ENCODE results near the gene FBN1. TPM values are rescaled to one million over a fixed set of nuclear protein-coding genes. Genes with fewer than 3 reads are reported as not detected.

The FBN1 gene
- total RNA-seq, 2 experiments from 2014 or later: 0.35 to 0.41 TPM

DNA sequence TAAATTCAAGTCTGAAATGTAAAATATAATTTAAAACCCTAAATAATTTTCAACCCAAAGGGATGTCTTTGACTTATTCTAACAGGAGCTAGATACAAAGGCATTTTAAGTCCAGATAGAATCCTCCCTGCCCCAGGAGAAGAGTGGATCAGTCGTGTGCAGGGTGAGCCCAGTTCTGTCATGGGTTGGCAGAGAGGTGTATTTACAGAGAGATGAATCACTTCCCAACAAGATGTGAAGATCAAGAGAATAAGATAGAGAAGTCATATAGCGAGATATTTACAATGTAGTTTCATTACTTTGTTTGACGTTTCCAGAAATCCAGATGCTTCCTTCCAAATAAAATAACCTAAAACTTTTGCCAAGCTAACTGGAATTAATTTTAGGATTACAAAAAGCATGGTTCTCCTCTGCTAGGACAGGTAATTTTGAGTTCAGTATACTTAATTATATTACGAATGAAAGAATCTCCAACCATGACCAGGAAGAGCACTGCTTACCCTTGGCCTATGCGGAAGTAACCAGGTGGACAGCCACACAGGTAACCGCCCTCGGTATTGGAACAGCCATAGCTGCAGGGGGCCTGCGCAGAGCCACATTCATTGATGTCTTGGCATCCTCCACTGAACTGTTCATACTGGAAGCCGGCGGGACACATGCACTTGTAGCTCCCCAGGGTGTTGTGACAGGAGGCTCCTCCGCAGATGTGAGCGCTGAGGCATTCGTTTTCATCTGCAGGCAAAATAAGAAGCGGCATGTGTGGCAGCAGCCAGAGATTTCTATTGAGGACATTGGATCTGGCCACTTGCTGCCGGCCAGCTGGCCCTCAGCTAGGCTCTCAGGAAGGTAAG, 230.2 kb downstream of the FBN1 start:
- H3K27me3 Mint-ChIP-seq (ENCODE audit: low read depth): no peaks in the 10 kb centered on the region
- no peak overlapping the region for H3K27ac Mint-ChIP-seq
- H3K4me1 Mint-ChIP-seq (ENCODE audit: low read depth): no peaks in the 10 kb centered on the region
- no peak for DNase-seq
- H3K9me3 Mint-ChIP-seq: no peaks in the 10 kb centered on the region
- no peaks in the 10 kb centered on the region for H3K36me3 Mint-ChIP-seq (ENCODE audit: low read depth)
- intact Hi-C loops (cut with micrococcal nuclease): no loop called here
- H3K4me3 Mint-ChIP-seq: no peak overlapping the region
- CTCF ChIA-PET: no interaction called here

DNA sequence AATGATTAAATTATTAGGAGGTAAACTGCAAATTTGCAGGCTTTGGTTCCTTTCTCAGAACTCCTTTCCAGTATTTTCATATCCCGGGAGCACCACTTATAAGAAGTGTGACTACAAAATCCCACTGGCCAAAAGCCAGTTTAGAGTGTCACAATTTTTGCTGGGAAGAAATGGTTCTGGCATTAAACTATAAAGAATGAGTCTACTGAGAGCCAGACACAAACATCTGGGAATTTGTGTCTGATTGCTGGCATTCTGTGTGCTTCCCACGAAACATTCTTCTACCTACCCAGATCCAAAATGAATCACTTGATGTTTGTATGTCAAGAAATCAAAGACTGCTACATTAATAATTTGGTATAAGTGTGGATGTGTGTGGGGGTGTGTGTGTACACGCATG, 231.5 kb downstream of the FBN1 start:
- CTCF ChIA-PET: no interaction called here
- H3K36me3 Mint-ChIP-seq (ENCODE audit: low read depth): no peaks in the 10 kb centered on the region
- no peak for DNase-seq
- H3K27me3 Mint-ChIP-seq (ENCODE audit: low read depth): no peaks in the 10 kb centered on the region
- H3K9me3 Mint-ChIP-seq: no peaks in the 10 kb centered on the region
- intact Hi-C loops (cut with micrococcal nuclease): no loop called here
- no peak overlapping the region for H3K4me3 Mint-ChIP-seq
- H3K4me1 Mint-ChIP-seq (ENCODE audit: low read depth): no peaks in the 10 kb centered on the region
- H3K27ac Mint-ChIP-seq: no peak overlapping the region

DNA sequence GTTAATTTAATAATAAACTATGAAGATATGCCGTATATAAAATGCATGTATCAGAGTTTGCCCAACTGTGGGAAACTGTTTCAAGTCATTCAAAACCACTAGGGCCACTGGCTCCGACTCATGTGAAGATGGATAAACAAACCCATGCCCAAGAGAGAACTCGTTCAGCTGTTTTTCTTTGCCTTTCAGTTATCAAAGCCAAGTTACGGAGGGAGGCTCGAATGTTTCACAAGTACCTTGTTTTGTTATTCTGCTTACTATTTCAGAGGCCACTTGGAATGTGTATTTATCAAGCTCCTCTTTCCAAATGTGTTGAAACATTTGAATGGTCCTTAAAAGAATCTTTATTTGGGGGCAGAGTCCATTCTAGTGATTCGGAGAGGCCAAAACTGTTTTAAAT, 232.2 kb downstream of the FBN1 start:
- CTCF ChIA-PET: no interaction called here
- H3K36me3 Mint-ChIP-seq (ENCODE audit: low read depth): no peaks in the 10 kb centered on the region
- peaks cover under 1% of the 10 kb centered on the region for H3K4me1 Mint-ChIP-seq (ENCODE audit: low read depth)
- H3K9me3 Mint-ChIP-seq: no peaks in the 10 kb centered on the region
- H3K27me3 Mint-ChIP-seq (ENCODE audit: low read depth): no peaks in the 10 kb centered on the region
- H3K4me3 Mint-ChIP-seq: no peak overlapping the region
- DNase-seq: no peak
- no peak overlapping the region for H3K27ac Mint-ChIP-seq
- intact Hi-C loops (cut with micrococcal nuclease): no loop called here

DNA sequence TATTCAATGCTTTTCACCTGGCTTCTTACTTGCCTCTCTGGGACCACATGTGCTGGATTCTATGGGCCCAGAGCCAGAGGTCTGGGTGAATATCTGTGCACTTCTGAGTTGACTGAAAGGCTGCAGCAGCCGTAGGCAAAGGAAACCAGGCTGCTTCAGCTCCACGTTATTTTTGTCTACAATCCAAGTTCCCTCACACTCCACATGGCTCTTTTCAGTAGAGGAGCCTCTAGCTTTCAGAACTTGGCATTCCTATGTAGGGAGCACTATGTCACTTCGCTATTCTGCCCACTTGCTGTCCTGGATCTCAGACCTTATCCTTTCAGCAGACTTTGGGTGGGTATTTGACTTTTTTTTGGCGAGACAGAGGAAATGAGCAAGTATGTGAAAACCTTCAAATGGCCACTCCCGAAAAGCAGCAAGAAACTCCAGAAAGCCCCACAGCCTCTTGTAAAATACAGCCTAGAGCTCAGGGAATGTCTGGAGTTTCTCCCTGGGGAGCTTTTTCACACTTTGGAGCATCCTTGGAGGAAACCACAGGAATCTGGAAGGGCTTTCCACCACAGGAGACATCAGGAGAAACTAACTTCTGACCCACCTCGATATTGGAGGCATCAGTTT, 233.4 kb downstream of the FBN1 start:
- intact Hi-C loops (cut with micrococcal nuclease): no loop called here
- Mint-ChIP-seq H3K27me3 (ENCODE audit: low read depth) (no peaks in the 10 kb centered on the region), H3K9me3 (no peaks in the 10 kb centered on the region), H3K27ac (no peak overlapping the region), H3K4me1 (ENCODE audit: low read depth) (peaks cover 2% of the 10 kb centered on the region), H3K36me3 (ENCODE audit: low read depth) (no peaks in the 10 kb centered on the region), H3K4me3 (no peak overlapping the region)
- CTCF ChIA-PET: no interaction called here
- no peak for DNase-seq

DNA sequence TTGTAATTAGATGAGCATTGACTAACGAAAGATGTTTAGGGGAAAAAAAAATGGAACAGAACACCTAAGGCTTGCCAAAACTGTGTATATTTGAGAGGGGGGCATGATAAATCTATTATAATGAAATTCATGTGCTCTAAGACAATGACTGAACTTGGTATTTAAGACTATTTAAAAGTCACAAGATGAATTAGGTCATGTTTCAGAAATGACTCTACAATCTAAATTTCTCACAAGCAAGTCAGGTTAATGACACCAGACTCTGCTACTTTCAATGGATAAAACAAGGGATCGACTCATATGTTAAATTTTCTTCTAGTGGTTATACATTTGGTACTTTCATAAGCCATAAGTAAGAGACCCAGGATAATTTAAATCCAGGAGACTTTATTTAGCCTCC, 235.9 kb downstream of the FBN1 start:
- CTCF ChIA-PET: no interaction called here

DNA sequence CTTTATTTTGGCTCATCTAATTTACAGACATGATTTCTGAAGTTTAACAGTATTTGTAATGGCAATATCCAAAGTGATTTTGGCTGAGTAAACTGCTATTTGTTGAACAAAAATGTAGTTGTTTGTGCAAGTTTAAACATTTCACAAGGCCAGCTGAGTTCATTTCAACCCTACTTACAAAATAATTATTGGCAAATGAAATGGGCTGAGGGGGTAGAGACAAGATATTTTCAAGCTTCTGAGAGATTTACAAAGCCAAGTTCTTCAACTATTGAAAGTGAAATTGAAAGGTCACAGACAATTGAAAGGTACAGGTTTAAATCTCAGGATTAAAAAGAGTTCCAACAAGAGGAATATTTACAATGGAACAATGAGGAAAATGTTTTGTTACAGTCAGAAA, 237.2 kb downstream of the FBN1 start:
- intact Hi-C loops (cut with micrococcal nuclease): no loop called here
- CTCF ChIA-PET: no interaction called here
- no peaks in the 10 kb centered on the region for H3K27me3 Mint-ChIP-seq (ENCODE audit: low read depth)
- H3K9me3 Mint-ChIP-seq: no peaks in the 10 kb centered on the region
- H3K4me3 Mint-ChIP-seq: no peak overlapping the region
- H3K27ac Mint-ChIP-seq: no peak overlapping the region
- no peak for DNase-seq
- H3K4me1 Mint-ChIP-seq (ENCODE audit: low read depth): peaks cover 2% of the 10 kb centered on the region
- no peaks in the 10 kb centered on the region for H3K36me3 Mint-ChIP-seq (ENCODE audit: low read depth)

More for the DNA sequence above, 235.9 kb downstream of the FBN1 start:
- Mint-ChIP-seq H3K27me3 (ENCODE audit: low read depth) (no peaks in the 10 kb centered on the region), H3K27ac (no peak overlapping the region), H3K4me1 (ENCODE audit: low read depth) (peaks cover 2% of the 10 kb centered on the region), H3K36me3 (ENCODE audit: low read depth) (no peaks in the 10 kb centered on the region), H3K9me3 (no peaks in the 10 kb centered on the region), H3K4me3 (no peak overlapping the region)
- DNase-seq: no peak
- intact Hi-C loops (cut with micrococcal nuclease): no loop called here

DNA sequence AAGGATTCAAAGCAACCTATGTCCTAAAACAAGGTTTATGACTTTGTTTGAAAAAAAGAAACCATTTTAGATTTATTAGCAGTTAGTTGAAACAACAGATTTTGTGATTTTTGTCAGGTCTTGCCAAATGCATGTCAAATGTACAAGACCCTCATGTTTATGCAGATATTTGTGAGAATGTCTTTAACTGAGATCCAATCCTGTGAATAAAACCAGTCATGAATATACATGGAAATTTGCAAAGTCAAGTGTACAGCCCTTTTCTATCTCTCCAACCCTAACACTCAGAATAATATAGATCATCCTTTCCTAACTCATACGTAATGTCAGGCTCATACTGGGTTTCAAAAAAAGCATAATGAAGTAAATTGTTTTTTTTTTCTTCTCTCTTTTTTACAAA, 237.9 kb downstream of the FBN1 start:
- Mint-ChIP-seq H3K36me3 (ENCODE audit: low read depth) (no peaks in the 10 kb centered on the region), H3K4me1 (ENCODE audit: low read depth) (peaks cover 2% of the 10 kb centered on the region), H3K27me3 (ENCODE audit: low read depth) (no peaks in the 10 kb centered on the region), H3K4me3 (no peak overlapping the region), H3K9me3 (no peaks in the 10 kb centered on the region), H3K27ac (no peak overlapping the region)
- intact Hi-C loops (cut with micrococcal nuclease): no loop called here
- CTCF ChIA-PET: no interaction called here
- no peak for DNase-seq

DNA sequence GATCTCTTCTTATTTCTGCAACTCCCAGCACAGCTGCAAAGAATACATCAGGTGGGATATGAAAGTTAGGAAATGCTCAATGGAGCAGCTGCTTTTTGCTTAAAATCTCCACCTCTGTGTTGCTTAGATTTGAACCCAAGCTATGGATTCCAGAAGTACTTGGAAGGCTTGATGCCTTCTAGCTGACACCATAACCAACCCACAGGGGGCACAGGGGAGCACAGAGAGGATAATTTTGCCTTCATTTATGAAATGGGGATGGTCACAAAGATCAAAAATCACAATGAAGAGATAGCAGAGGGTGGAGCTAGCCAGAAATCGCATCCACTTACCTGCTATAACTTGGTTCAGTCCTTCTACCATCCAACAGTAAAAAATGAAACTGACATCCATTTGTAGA, 238.6 kb downstream of the FBN1 start:
- Mint-ChIP-seq H3K27ac (no peak overlapping the region), H3K27me3 (ENCODE audit: low read depth) (no peaks in the 10 kb centered on the region), H3K36me3 (ENCODE audit: low read depth) (no peaks in the 10 kb centered on the region), H3K4me3 (no peak overlapping the region), H3K9me3 (no peaks in the 10 kb centered on the region), H3K4me1 (ENCODE audit: low read depth) (peaks cover 2% of the 10 kb centered on the region)
- intact Hi-C loops (cut with micrococcal nuclease): no loop called here
- CTCF ChIA-PET: no interaction called here
- no peak for DNase-seq

DNA sequence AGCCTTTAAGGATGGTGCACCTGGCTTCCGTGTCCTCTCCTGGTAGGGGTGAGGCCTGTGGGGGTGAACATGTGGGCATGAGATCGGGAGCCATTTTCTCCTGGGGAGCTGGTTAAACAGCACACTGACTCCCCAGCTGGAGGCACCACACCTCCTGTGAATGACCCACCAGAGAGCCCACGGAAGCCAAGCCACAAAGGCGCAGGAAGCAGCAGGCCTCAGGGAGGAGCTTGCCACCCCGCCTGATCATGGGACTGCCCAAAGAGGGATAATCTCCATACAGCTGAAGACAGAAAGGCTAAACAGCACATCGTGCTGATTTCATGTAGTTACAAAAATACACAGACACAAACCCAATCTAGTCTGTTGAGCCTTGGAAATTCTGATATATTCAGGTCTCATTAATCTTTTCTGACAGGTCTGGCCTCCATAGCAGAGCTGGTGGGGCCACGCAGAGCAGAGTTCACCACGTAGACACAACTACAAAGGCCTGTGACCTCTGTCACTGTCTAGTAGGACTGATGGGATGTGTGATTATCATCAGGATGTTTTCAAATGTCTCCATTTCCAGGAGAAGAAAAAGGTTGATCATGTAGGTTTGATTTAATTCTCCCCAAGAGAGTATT, 239.1 kb downstream of the FBN1 start:
- CTCF ChIA-PET: interaction anchor here (0.7 kb wide), 1 partner anchor 159 kb away, joined by 3 read pairs; no protein-coding TSS in a partner anchor
- intact Hi-C loops (cut with micrococcal nuclease): no loop called here
- H3K36me3 Mint-ChIP-seq (ENCODE audit: low read depth): no peaks in the 10 kb centered on the region
- H3K4me3 Mint-ChIP-seq: no peak overlapping the region
- H3K9me3 Mint-ChIP-seq: no peaks in the 10 kb centered on the region
- DNase-seq: no peak
- no peaks in the 10 kb centered on the region for H3K27me3 Mint-ChIP-seq (ENCODE audit: low read depth)
- peaks cover 2% of the 10 kb centered on the region for H3K4me1 Mint-ChIP-seq (ENCODE audit: low read depth)
- H3K27ac Mint-ChIP-seq: no peak overlapping the region

DNA sequence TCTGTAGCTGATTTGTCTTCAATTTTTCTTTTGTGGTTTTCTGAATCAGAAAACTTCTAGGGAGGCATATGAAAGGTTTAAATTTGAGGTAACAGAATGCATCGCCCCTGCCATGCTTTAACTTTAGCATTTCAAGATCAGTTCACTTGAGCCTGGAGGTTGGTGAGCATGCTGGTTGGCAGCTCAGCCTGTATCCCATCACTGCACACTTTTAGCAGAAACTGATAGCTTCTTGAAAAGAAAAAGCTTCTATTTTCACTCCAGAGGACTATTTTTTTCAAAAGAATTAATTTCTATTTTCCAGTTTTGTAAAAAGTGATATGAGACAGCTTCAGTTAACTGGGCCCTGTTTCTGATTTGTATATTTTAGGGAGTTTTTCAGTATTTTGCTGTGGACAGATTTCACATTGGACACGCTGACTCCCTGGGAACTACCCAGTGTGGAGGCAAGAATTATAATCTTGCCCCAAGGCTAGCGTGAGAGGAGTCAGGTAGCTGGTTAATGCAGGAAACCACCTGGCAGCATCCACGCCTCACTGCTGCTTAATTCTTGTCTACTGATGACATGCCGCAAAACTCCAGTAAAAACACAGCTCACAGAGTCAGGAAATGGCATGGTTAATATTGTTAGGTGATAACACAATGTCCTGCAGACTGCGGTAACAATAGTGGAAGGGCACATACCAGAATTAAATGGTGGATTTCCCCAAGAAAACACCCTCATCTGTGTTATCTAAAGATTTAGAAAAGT, 242.9 kb downstream of the FBN1 start:
- Mint-ChIP-seq H3K36me3 (ENCODE audit: low read depth) (no peaks in the 10 kb centered on the region), H3K9me3 (no peaks in the 10 kb centered on the region), H3K27me3 (ENCODE audit: low read depth) (no peaks in the 10 kb centered on the region), H3K4me1 (ENCODE audit: low read depth) (no peaks in the 10 kb centered on the region), H3K27ac (no peak overlapping the region), H3K4me3 (no peak overlapping the region)
- intact Hi-C loops (cut with micrococcal nuclease): no loop called here
- DNase-seq: no peak
- CTCF ChIA-PET: no interaction called here

DNA sequence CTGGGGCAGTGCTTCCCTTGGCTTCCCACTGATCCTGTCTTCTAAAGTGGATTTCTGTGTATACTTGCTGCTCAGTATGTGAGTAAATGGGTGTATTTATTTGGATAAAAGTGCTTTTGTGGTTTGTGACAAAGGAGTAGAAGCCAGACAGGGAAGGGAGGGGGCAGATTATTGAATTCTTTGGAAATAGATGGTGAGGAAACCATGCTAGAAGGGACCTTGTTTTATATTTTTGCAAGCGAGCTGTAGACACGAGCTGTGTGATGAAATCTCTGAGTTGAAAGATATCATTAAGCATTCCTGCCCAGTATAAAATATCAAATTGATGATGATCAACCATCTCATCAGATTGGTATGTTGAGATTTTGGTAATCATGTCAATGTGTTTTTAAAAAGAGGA, 245.4 kb downstream of the FBN1 start:
- no peak for DNase-seq
- CTCF ChIA-PET: no interaction called here
- Mint-ChIP-seq H3K27me3 (ENCODE audit: low read depth) (no peaks in the 10 kb centered on the region), H3K27ac (no peak overlapping the region), H3K9me3 (no peaks in the 10 kb centered on the region), H3K36me3 (ENCODE audit: low read depth) (no peaks in the 10 kb centered on the region), H3K4me3 (no peak overlapping the region), H3K4me1 (ENCODE audit: low read depth) (no peaks in the 10 kb centered on the region)
- intact Hi-C loops (cut with micrococcal nuclease): no loop called here

DNA sequence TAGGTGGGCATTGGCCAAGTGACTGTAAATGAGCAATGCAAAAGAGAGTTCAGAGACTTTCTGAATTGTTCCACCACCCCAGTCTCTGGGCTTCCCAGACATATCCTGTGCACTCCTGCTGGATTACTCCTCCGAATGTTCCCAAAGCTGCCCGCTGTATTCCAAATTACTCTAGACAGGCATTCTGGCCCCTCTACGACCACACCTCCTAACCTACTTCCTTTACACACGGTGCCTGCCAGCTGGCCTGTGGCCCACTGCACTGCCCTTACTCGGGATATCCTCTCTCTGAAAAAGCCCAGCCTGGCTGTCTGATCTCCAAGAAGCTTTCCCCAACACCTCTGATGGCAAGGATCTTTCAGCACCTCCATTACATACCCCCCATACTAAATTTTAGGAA, 247.7 kb downstream of the FBN1 start:
- no peaks in the 10 kb centered on the region for H3K4me1 Mint-ChIP-seq (ENCODE audit: low read depth)
- CTCF ChIA-PET: no interaction called here
- intact Hi-C loops (cut with micrococcal nuclease): no loop called here
- H3K36me3 Mint-ChIP-seq (ENCODE audit: low read depth): no peaks in the 10 kb centered on the region
- no peak for DNase-seq
- no peak overlapping the region for H3K4me3 Mint-ChIP-seq
- H3K9me3 Mint-ChIP-seq: no peaks in the 10 kb centered on the region
- H3K27me3 Mint-ChIP-seq (ENCODE audit: low read depth): peaks cover 2% of the 10 kb centered on the region
- H3K27ac Mint-ChIP-seq: no peak overlapping the region

Measured in activated naive CD4-positive, alpha-beta T cell treated with anti-CD3 and anti-CD28 coated beads for 36 hours (primary cell).